ENCODE data around the gene GSTM4. TPM values are rescaled to one million over a fixed set of nuclear protein-coding genes. Genes with fewer than 3 reads are reported as not detected.

The GSTM4 gene
- total RNA-seq, 4 donors from 2014 or later = 30.8 to 68.8 (median 43.7) TPM

DNA sequence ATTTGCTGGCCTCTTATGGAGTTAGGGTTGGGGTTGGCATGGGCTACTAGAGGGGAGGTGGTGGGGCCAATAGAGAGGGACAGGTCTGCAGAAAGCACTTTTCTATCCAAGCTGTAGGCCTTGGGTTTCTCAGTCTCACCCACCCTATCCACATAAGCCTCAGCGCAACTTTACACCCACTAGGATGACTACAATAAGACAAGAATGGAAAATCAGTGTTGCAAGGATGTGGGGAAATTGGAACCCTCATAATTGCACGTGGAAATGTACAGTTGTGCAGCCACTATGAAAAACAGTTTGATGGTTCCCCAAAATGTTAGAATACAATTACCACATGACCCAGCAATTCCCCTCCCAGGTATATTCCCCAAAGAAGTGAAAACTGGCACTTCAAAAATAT, 14.0 kb upstream of the GSTM4 start:
- no peaks in the 10 kb centered on the region for H3K36me3 ChIP-seq
- 81 to 91% methylated on average over 2 of the region's 2 CpGs for WGBS, 2 donors
- no peak for DNase-seq
- H3K4me1 ChIP-seq = peaks cover 0 to 9% of the 10 kb centered on the region in 2 donors
- no peaks in the 10 kb centered on the region for H3K9me3 ChIP-seq
- H3K27ac ChIP-seq = no peak overlapping the region
- TF ChIP-seq, protein P1, sequence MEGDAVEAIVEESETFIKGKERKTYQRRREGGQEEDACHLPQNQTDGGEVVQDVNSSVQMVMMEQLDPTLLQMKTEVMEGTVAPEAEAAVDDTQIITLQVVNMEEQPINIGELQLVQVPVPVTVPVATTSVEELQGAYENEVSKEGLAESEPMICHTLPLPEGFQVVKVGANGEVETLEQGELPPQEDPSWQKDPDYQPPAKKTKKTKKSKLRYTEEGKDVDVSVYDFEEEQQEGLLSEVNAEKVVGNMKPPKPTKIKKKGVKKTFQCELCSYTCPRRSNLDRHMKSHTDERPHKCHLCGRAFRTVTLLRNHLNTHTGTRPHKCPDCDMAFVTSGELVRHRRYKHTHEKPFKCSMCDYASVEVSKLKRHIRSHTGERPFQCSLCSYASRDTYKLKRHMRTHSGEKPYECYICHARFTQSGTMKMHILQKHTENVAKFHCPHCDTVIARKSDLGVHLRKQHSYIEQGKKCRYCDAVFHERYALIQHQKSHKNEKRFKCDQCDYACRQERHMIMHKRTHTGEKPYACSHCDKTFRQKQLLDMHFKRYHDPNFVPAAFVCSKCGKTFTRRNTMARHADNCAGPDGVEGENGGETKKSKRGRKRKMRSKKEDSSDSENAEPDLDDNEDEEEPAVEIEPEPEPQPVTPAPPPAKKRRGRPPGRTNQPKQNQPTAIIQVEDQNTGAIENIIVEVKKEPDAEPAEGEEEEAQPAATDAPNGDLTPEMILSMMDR (IDR thresholded peaks at IDR 0.05) = no peak
- TF ChIP-seq POLR2A (IDR thresholded peaks at IDR 0.05) = no peak
- intact Hi-C loops (cut with DNase I) = loop anchor here (2.0 kb wide), 1 partner anchor 131 kb away; no protein-coding TSS in a partner anchor
- no peak overlapping the region for H3K4me3 ChIP-seq (replicated peaks in 1 of 3)
- H3K27me3 ChIP-seq = no peaks in the 10 kb centered on the region

DNA sequence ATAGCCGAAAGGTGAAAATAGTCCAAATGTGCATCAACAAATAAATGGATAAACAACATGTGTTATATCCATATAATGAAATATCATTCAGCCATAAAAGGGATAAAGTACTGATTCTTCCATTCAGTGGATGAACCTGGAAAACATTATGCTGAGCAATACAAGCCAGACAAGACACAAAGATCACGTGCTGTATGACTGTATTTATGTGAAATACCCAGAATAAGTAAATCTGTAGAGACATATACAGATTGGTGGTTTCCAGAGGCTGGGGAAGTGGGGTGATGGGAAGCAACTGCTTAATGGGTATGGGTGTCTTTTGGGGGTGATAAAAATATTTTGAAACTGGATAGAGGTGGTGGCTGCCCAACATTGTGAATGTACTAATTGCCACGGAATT, 13.3 kb upstream of the GSTM4 start:
- WGBS, 2 donors = 73 to 87% methylated on average over 3 of the region's 3 CpGs
- no peak for DNase-seq
- no peaks in the 10 kb centered on the region for H3K36me3 ChIP-seq
- H3K4me1 ChIP-seq = peaks cover 0 to 9% of the 10 kb centered on the region in 2 donors
- H3K4me3 ChIP-seq (replicated peaks in 1 of 3) = no peak overlapping the region
- no peak overlapping the region for H3K27ac ChIP-seq
- no peaks in the 10 kb centered on the region for H3K27me3 ChIP-seq
- intact Hi-C loops (cut with DNase I) = no loop called here
- H3K9me3 ChIP-seq = no peaks in the 10 kb centered on the region
- TF ChIP-seq POLR2A (IDR thresholded peaks at IDR 0.05) = no peak

DNA sequence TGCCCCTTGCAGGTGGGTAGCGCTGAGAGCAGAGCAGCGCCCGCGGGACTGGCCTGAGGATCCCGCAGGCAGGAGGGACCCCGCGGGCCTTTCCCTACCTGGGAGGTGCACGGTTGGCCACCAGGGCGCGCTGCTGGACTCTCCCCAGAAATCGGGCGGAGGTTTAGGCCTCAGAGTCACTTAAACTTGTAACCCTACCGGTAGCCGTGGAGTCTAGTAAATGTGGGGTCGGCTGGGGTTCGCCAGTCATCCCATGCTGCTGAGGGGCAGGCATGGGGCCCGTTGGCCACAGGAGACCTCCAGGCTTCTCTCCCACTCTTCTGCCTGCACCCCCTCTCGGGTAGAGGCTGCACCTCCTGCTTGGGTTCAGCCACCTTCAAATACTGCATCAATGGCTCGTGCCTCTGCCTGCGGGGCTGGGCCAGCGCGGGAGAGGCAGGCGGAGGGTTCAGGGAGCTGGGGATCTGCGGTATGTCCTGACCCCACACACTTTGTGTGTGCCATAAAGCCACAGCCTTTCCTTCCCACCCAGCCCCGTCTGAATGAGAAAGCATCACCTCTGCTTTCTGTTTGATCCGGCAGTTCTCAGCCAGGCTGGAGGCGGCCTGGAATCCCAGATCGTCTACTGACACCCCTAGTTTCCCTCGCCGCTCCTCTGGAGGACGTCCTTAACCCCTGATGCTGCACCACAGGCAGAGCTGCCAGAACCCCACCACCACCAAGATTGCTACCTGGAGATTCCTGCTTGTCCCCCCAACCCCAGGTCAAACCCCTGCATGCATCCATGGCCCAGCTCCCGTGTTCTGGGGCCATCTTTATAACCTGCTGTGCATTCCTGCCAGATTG, 12.3 kb upstream of the GSTM4 start:
- intact Hi-C loops (cut with DNase I) = no loop called here
- H3K27ac ChIP-seq = no peak overlapping the region

DNA sequence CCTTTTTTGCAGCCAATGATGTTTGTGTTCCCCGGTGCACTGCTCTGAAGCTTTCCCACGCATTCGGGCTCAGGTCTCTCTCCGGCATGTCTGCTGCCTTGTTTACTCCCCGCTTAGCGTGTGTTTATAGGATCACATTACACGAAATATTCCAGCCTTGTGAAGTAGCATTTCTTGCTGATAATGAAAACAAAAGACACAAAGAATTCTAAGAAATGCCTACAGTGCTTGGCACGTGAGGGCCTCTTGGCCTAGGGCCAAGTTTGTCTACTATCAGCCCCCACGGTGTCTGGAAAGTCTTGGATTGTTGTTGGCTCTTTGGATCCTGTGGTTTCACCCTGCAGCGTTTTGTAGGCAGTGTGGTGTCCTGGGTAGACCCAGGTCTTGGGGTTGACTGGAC, 11.2 kb upstream of the GSTM4 start:
- WGBS, 2 donors = no CpG with 5 or more reads among the region's 10 CpGs
- intact Hi-C loops (cut with DNase I) = no loop called here
- no peak for DNase-seq

More for the DNA sequence above, 12.3 kb upstream of the GSTM4 start:
- WGBS, 2 donors = 54 to 83% methylated on average over 15 to 25 of the region's 32 CpGs
- Histone ChIP-seq H3K4me1 (peaks cover 0 to 9% of the 10 kb centered on the region in 2 donors), H3K4me3 (replicated peaks in 1 of 3) (no peak overlapping the region), H3K27me3 (no peaks in the 10 kb centered on the region), H3K9me3 (no peaks in the 10 kb centered on the region), H3K36me3 (no peaks in the 10 kb centered on the region)
- DNase-seq = peak; percentile 86 to 89
- TF ChIP-seq, protein P1 (IDR thresholded peaks at IDR 0.05) = peak; percentile 58 to 88 (median 86)
- no peak for TF ChIP-seq POLR2A (IDR thresholded peaks at IDR 0.05)

DNA sequence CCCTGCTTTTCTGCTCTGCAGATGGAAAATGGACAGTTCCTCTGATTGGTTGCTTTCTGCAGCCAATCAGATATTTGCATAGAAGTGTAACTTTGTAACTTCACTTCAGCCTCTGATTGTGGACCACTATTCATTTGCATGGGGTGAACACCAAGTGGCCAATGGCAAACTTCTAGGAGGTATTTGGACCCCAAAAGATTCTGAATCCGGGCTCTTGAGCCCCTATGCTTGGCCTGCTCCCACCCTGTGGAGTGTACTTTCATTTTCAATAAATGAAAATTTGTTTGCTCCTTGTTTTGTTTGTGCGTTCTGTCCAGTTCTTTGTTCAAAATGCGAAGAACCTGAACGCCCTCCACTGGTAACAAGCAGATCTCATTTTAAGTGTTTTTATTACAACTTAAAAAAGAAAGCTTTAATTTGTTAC, 6.4 kb upstream of the GSTM4 start:
- Histone ChIP-seq H3K36me3 (no peaks in the 10 kb centered on the region), H3K27me3 (no peaks in the 10 kb centered on the region), H3K4me1 (peaks cover 0 to 2% of the 10 kb centered on the region in 2 donors), H3K4me3 (replicated peaks in 1 of 3) (no peak overlapping the region), H3K9me3 (no peaks in the 10 kb centered on the region), H3K27ac (no peak overlapping the region)
- DNase-seq = no peak
- intact Hi-C loops (cut with DNase I) = no loop called here
- WGBS, 2 donors = 63 to 69% methylated on average over 4 of the region's 4 CpGs
- no peak for TF ChIP-seq POLR2A (IDR thresholded peaks at IDR 0.05)
- TF ChIP-seq, protein P1 (IDR thresholded peaks at IDR 0.05) = peak in 2 of 6 experiments; percentile 16 to 23

More for the DNA sequence above, 11.2 kb upstream of the GSTM4 start:
- no peaks in the 10 kb centered on the region for H3K9me3 ChIP-seq
- H3K4me3 ChIP-seq (replicated peaks in 1 of 3) = no peak overlapping the region
- no peaks in the 10 kb centered on the region for H3K36me3 ChIP-seq
- H3K27ac ChIP-seq = no peak overlapping the region
- peaks cover 0 to 9% of the 10 kb centered on the region in 2 donors for H3K4me1 ChIP-seq
- TF ChIP-seq, protein P1 (IDR thresholded peaks at IDR 0.05) = no peak
- TF ChIP-seq POLR2A (IDR thresholded peaks at IDR 0.05) = no peak
- H3K27me3 ChIP-seq = no peaks in the 10 kb centered on the region

Measured in thyroid gland (tissue), 4 donors.